H1 (cell line): ENCODE measurements around the gene NUBPL. TPM values are rescaled to one million over a fixed set of nuclear protein-coding genes. Genes with fewer than 3 reads are reported as not detected.

Experiments used
- CTCF ChIA-PET: fragments of 300-600 bp; sonication (Branson Sonifier 250); formaldehyde crosslinking; loops from one replicate; lab custom pipeline; 2021; ENCODE audit not compliant: partially characterized antibody; lab: Charles Lee
- POLR2A ChIA-PET: fragments of 300-600 bp; sonication (Branson Sonifier 250); formaldehyde crosslinking; loops from one replicate; lab custom pipeline; 2021; ENCODE audit warnings: inconsistent platforms; ENCODE audit not compliant: partially characterized antibody; lab: Charles Lee
- DNase-seq, 2 experiments: peaks; one replicate each; pipeline versions ENCODE4 v3.0.0 to v3.0.0-alpha.2; 2010 to 2022; ENCODE audit warnings: low spot score in 2 of 2, low read depth in 1 of 2, mixed read lengths in 1 of 2
- FAIRE-seq: peaks from 2 replicates; lab custom pipeline; 2011; peaks lifted over from hg19 to GRCh38; lab: Jason Lieb, UNC
- H2AFZ ChIP-seq: 2 replicates; pipeline ENCODE4 v1.8.1; 2012; ENCODE audit warnings: low read length, inconsistent platforms
- H2AK5ac ChIP-seq: 2 replicates; pipeline ENCODE4 v1.6.1; 2013; ENCODE audit warnings: low read depth, low read length
- H2BK120ac ChIP-seq: replicated peaks from 2 replicates; pipeline ENCODE3; 2013; ENCODE audit warnings: low read depth, low read length, inconsistent platforms
- H2BK12ac ChIP-seq: 2 replicates; pipeline ENCODE4 v1.6.1; 2013; ENCODE audit warnings: low read depth, low read length
- H2BK15ac ChIP-seq: 2 replicates; pipeline ENCODE4 v1.6.1; 2013; ENCODE audit warnings: low read length
- H2BK20ac ChIP-seq: 2 replicates; pipeline ENCODE4 v1.6.1; 2013; ENCODE audit warnings: low read length
- H2BK5ac ChIP-seq: 2 replicates; pipeline ENCODE4 v1.6.1; 2013; ENCODE audit warnings: low read depth, low read length
- H3K14ac ChIP-seq: 2 replicates; pipeline ENCODE4 v1.6.1; 2013; ENCODE audit warnings: inconsistent platforms; ENCODE audit not compliant: insufficient read length
- H3K18ac ChIP-seq: 2 replicates; pipeline ENCODE4 v1.6.1; 2013; ENCODE audit warnings: low read length; ENCODE audit errors: extremely low read depth
- H3K23ac ChIP-seq: 2 replicates; pipeline ENCODE4 v1.6.1; 2013; ENCODE audit warnings: inconsistent platforms; ENCODE audit not compliant: insufficient read length
- H3K23me2 ChIP-seq: 2 replicates; pipeline ENCODE4 v1.6.1; 2013; ENCODE audit warnings: low read depth, low read length
- H3K27ac ChIP-seq: 2 replicates; pipeline ENCODE4 v1.6.1; 2011; ENCODE audit warnings: low read depth, low read length, inconsistent platforms
- H3K27me3 ChIP-seq, 4 experiments: replicated peaks in 1 of 4; 1 replicate in 1 of 4; 2 replicates in 3 of 4; pipeline versions ENCODE4 v1.6.1 to v1.8.1; 2011 to 2013; ENCODE audit warnings: low read length in 3 of 4, mild to moderate bottlenecking in 3 of 4, inconsistent platforms in 2 of 4, mixed read lengths in 2 of 4, moderate library complexity in 1 of 4; ENCODE audit not compliant: control insufficient read depth in 3 of 4, insufficient read depth in 3 of 4; ENCODE audit errors: extremely low read depth in 1 of 4
- H3K36me3 ChIP-seq, 4 experiments: 2 replicates each; pipeline versions ENCODE4 v1.6.1 to v1.8.1; 2011 to 2013; ENCODE audit warnings: mild to moderate bottlenecking in 4 of 4, low read length in 3 of 4, moderate library complexity in 2 of 4, control low read depth in 1 of 4, inconsistent platforms in 1 of 4; ENCODE audit not compliant: insufficient read depth in 4 of 4, control insufficient read depth in 2 of 4
- H3K4ac ChIP-seq: replicated peaks from 2 replicates; pipeline ENCODE3; 2013; ENCODE audit warnings: low read length, low read depth, mixed read lengths, inconsistent platforms; ENCODE audit not compliant: insufficient read length
- H3K4me1 ChIP-seq, 4 experiments: replicated peaks in 1 of 4; 1 replicate in 1 of 4; 2 replicates in 3 of 4; pipeline versions ENCODE4 v1.6.1 to v1.8.1; 2011 to 2013; ENCODE audit warnings: low read length in 3 of 4, inconsistent platforms in 2 of 4, mixed read lengths in 1 of 4; ENCODE audit not compliant: insufficient read depth in 4 of 4, control insufficient read depth in 3 of 4
- H3K4me2 ChIP-seq, 2 experiments: 2 replicates each; pipeline versions ENCODE4 v1.6.1 to v1.8.1; 2011 to 2013; ENCODE audit warnings: low read depth in 2 of 2, low read length in 2 of 2, control low read depth in 1 of 2, inconsistent platforms in 1 of 2, mild to moderate bottlenecking in 1 of 2; ENCODE audit not compliant: insufficient read depth in 1 of 2
- H3K4me3 ChIP-seq, 4 experiments: fragments of 200-600, 300-600 bp in 1 of 4; sonication (generic), shearing (Covaris generic), sonication (Bioruptor Twin) in 1 of 4; 2 replicates each; pipeline versions ENCODE4 v1.5.1 to v1.8.1; 2011 to 2016; ENCODE audit warnings: low read length in 4 of 4, low read depth in 3 of 4, control low read depth in 2 of 4, inconsistent platforms in 2 of 4, mild to moderate bottlenecking in 2 of 4, mixed read lengths in 1 of 4, moderate library complexity in 1 of 4; ENCODE audit not compliant: insufficient read depth in 2 of 4; ENCODE audit errors: extremely low read depth in 1 of 4
- H3K56ac ChIP-seq: replicated peaks from 2 replicates; pipeline ENCODE3; 2013; ENCODE audit warnings: low read depth, mild to moderate bottlenecking, mixed read lengths, low read length, inconsistent platforms; ENCODE audit not compliant: insufficient read length
- H3K79me1 ChIP-seq: 2 replicates; pipeline ENCODE4 v1.6.1; 2013; ENCODE audit warnings: low read depth, low read length, control low read depth
- H3K79me2 ChIP-seq, 2 experiments: 2 replicates each; pipeline versions ENCODE4 v1.6.1 to v1.8.1; 2012 to 2013; ENCODE audit warnings: low read length in 2 of 2, mild to moderate bottlenecking in 2 of 2, inconsistent platforms in 1 of 2; ENCODE audit not compliant: insufficient read depth in 2 of 2, control insufficient read depth in 1 of 2
- H3K9ac ChIP-seq, 4 experiments: replicated peaks in 1 of 4; 1 replicate in 1 of 4; 2 replicates in 3 of 4; pipeline versions ENCODE4 v1.6.1 to v1.8.1; 2011 to 2013; ENCODE audit warnings: low read depth in 3 of 4, low read length in 3 of 4, control low read depth in 2 of 4, mild to moderate bottlenecking in 2 of 4, moderate library complexity in 2 of 4, inconsistent platforms in 1 of 4; ENCODE audit errors: extremely low read depth in 1 of 4
- H3K9me3 ChIP-seq, 2 experiments: 2 replicates each; pipeline versions ENCODE4 v1.6.1 to v1.8.1; 2012 to 2013; ENCODE audit warnings: mild to moderate bottlenecking in 2 of 2, moderate library complexity in 2 of 2, control low read depth in 1 of 2, inconsistent platforms in 1 of 2, low read depth in 1 of 2, low read length in 1 of 2, mixed read lengths in 1 of 2; ENCODE audit not compliant: insufficient read depth in 2 of 2
- H4K20me1 ChIP-seq, 2 experiments: replicated peaks in 1 of 2; 2 replicates each; pipeline versions ENCODE3 to v1.8.1; 2011 to 2013; ENCODE audit warnings: inconsistent platforms in 2 of 2, low read length in 2 of 2, mild to moderate bottlenecking in 1 of 2; ENCODE audit not compliant: insufficient read depth in 2 of 2, control insufficient read depth in 1 of 2
- H4K5ac ChIP-seq: 2 replicates; pipeline ENCODE4 v1.6.1; 2013; ENCODE audit warnings: low read length, low read depth, mixed read lengths, inconsistent platforms; ENCODE audit not compliant: insufficient read length
- H4K8ac ChIP-seq: 2 replicates; pipeline ENCODE4 v1.8.0; 2013; ENCODE audit warnings: mild to moderate bottlenecking, moderate library complexity, low read length, inconsistent platforms; ENCODE audit not compliant: insufficient read depth; ENCODE audit errors: extremely low read depth
- H4K91ac ChIP-seq: replicated peaks from 2 replicates; pipeline ENCODE3; 2013; ENCODE audit warnings: low read length, mixed read lengths, inconsistent platforms; ENCODE audit not compliant: insufficient read length
- CHD2 ChIP-seq: IDR thresholded peaks from 2 replicates; pipeline ENCODE4 v1.6.1; 2012; ENCODE audit warnings: low read length, improper control_type of control experiment
- SP4 ChIP-seq: IDR thresholded peaks from 2 replicates; pipeline ENCODE4 v1.6.1; 2012; ENCODE audit warnings: low read length, inconsistent platforms
- YY1 ChIP-seq: IDR thresholded peaks from 2 replicates; pipeline ENCODE4 v1.6.1; 2011; ENCODE audit warnings: low read depth, mild to moderate bottlenecking, low read length
- WGBS, 2 experiments: shearing (Covaris generic) in 1 of 2; methylation state at CpG; one replicate each; pipeline versions ENCODE4 v1.1.6 to v1.1.7; 2013 to 2015; ENCODE audit warnings: low lambda C conversion rate in 2 of 2, mixed read lengths in 2 of 2, inconsistent platforms in 1 of 2, low coverage in 1 of 2, missing lambda C conversion rate in 1 of 2; ENCODE audit not compliant: insufficient replicate concordance in 2 of 2, insufficient coverage in 1 of 2, insufficient read length in 1 of 2; ENCODE audit errors: extremely low coverage in 1 of 2, missing lambda C conversion rate in 1 of 2; 5-methylcytosine and 5-hydroxymethylcytosine counted together
- polyA plus RNA-seq, 7 experiments: library from polyadenylated mRNA; depleted of rRNA in 3 of 7; stranded (reverse) in 5 of 7; unstranded in 2 of 7; fragments of >200 nt in 5 of 7; fragments of 200-250 nt in 2 of 7; gene quantifications; 1 replicate in 5 of 7; 2 replicates in 1 of 7; 4 replicates in 1 of 7; pipeline versions ENCODE4 v1.2.1 to v1.2.3, GENCODE V29; 2011 to 2013; ENCODE audit warnings: missing spikeins in 2 of 7, mixed read lengths in 2 of 7
- total RNA-seq: library from RNA; stranded (reverse); fragmentation: NEBNext Ultra II Directional; extraction: Animal tissue kit (Norgen Biotek cat#: 25700); gene quantifications from 2 replicates; pipeline ENCODE4 v1.2.1, GENCODE V29; 2021
- TF ChIP-seq, protein P1 (sequence below): IDR thresholded peaks from 2 replicates; pipeline ENCODE4 v1.6.1; 2012; ENCODE audit warnings: inconsistent platforms

The NUBPL gene
- total and polyA plus RNA-seq, 2 of the 8 experiments (the other 6 are each of a cell fraction or from before 2014, with no cell fraction given) = 1.6 to 6.8 TPM

DNA sequence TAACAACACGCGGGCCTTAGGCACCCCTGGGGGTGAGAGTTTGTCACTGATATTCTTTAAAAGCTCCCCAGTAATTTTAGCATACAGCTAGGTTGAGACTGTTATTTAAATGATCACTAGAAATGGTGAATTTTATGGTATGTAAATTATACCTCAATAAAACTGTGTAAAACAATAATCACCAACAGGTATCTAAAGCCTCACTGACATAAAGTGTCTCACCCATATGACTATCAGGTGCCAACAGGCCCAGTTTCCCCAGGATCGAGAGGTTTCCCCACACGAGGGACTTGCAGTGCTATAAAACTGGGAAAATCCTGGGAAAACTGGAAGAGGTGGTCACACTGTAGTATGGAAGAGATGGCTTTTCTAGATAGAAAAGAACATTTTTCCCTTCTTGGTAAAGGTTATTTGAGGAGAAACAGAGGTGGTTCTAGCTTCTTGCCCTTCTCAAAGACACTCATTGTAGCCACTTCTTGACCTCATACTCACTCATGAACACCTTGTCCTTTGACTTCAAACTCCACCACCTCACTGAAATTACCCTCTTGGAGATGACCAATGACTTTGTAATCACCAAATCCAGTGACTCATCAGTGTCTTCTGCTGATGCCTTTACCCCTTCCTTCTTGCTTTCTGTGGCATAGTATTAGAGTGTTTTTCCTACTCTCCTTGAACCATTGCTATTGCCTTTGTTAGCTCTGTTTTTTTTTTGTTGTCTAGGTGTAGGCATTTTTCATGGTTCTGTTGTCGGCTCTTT, 24.8 kb upstream of the NUBPL start:
- no peak overlapping the region for H3K14ac ChIP-seq
- CTCF ChIA-PET = no interaction called here
- H2BK5ac ChIP-seq = no peak overlapping the region
- H3K79me1 ChIP-seq = no peaks in the 10 kb centered on the region
- H3K4me2 ChIP-seq = no peak overlapping the region
- no peaks in the 10 kb centered on the region for H3K23me2 ChIP-seq
- no peak overlapping the region for H3K18ac ChIP-seq
- DNase-seq (no peak), FAIRE-seq (no peak)
- POLR2A ChIA-PET = no interaction called here
- 85% methylated on average over 5 of the region's 5 CpGs; no CpG with 5 or more reads in 1 of the 2 experiments for WGBS, 2 experiments
- H2BK15ac ChIP-seq = no peak overlapping the region
- H3K4me1 ChIP-seq = no peaks in the 10 kb centered on the region
- H4K91ac ChIP-seq = no peak overlapping the region
- H3K27me3 ChIP-seq = no peaks in the 10 kb centered on the region
- no peak overlapping the region for H2BK120ac ChIP-seq
- no peak overlapping the region for H4K5ac ChIP-seq
- H2AFZ ChIP-seq = no peak overlapping the region
- no peak overlapping the region for H3K4me3 ChIP-seq
- H3K36me3 ChIP-seq = no peaks in the 10 kb centered on the region
- no peak overlapping the region for H3K4ac ChIP-seq
- no peak overlapping the region for H2BK12ac ChIP-seq
- no peaks in the 10 kb centered on the region for H3K9me3 ChIP-seq
- H3K9ac ChIP-seq = no peak overlapping the region
- no peak overlapping the region for H2AK5ac ChIP-seq
- H2BK20ac ChIP-seq = no peak overlapping the region
- H3K23ac ChIP-seq = no peak overlapping the region
- no peak overlapping the region for H4K8ac ChIP-seq
- H3K56ac ChIP-seq = no peak overlapping the region
- H3K79me2 ChIP-seq = no peaks in the 10 kb centered on the region
- H4K20me1 ChIP-seq = no peaks in the 10 kb centered on the region
- H3K27ac ChIP-seq = no peak overlapping the region
- no peak for TF ChIP-seq CHD2
- TF ChIP-seq, protein P1, sequence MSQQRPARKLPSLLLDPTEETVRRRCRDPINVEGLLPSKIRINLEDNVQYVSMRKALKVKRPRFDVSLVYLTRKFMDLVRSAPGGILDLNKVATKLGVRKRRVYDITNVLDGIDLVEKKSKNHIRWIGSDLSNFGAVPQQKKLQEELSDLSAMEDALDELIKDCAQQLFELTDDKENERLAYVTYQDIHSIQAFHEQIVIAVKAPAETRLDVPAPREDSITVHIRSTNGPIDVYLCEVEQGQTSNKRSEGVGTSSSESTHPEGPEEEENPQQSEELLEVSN = no peak
- TF ChIP-seq SP4 = no peak
- no peak for TF ChIP-seq YY1
